H9 (cell line): ENCODE results near the gene INSL3. TPM values are rescaled to one million over a fixed set of nuclear protein-coding genes. Genes with fewer than 3 reads are reported as not detected.

ENCODE experiments used
- DNase-seq: peaks from one replicate; pipeline ENCODE4 v3.0.0-alpha.2; 2017
- H2AFZ ChIP-seq: one replicate; pipeline ENCODE4 v1.6.1; 2013; ENCODE audit warnings: mild to moderate bottlenecking, low read length, control low read depth, moderate library complexity
- H2AK5ac ChIP-seq: 2 replicates; pipeline ENCODE4 v1.6.1; 2013; ENCODE audit warnings: low read length, control low read depth, mixed read lengths; ENCODE audit not compliant: insufficient read length
- H2BK120ac ChIP-seq: one replicate; pipeline ENCODE4 v1.6.1; 2013; ENCODE audit warnings: low read depth, mild to moderate bottlenecking, low read length, control low read depth, inconsistent platforms; ENCODE audit not compliant: poor library complexity, severe bottlenecking
- H2BK12ac ChIP-seq: 2 replicates; pipeline ENCODE4 v1.6.1; 2013; ENCODE audit warnings: low read length, control low read depth, mixed read lengths, low read depth; ENCODE audit not compliant: insufficient read length
- H2BK15ac ChIP-seq: 2 replicates; pipeline ENCODE4 v1.6.1; 2013; ENCODE audit warnings: low read depth, low read length, control low read depth
- H2BK20ac ChIP-seq: one replicate; pipeline ENCODE4 v1.6.1; 2013; ENCODE audit warnings: low read depth, mild to moderate bottlenecking, low read length, control low read depth, inconsistent platforms; ENCODE audit not compliant: poor library complexity, severe bottlenecking
- H2BK5ac ChIP-seq: 2 replicates; pipeline ENCODE4 v1.6.1; 2013; ENCODE audit warnings: low read length, control low read depth, mixed read lengths; ENCODE audit not compliant: insufficient read length
- H3K14ac ChIP-seq: 2 replicates; pipeline ENCODE4 v1.6.1; 2013; ENCODE audit warnings: low read length, control low read depth; ENCODE audit not compliant: insufficient read depth
- H3K18ac ChIP-seq: 2 replicates; pipeline ENCODE4 v1.6.1; 2013; ENCODE audit warnings: low read depth, mild to moderate bottlenecking, mixed read lengths, low read length, control low read depth; ENCODE audit not compliant: insufficient read length
- H3K23ac ChIP-seq: 2 replicates; pipeline ENCODE4 v1.6.1; 2013; ENCODE audit warnings: low read length, control low read depth, mixed read lengths, low read depth; ENCODE audit not compliant: insufficient read length
- H3K23me2 ChIP-seq: 2 replicates; pipeline ENCODE4 v1.6.1; 2013; ENCODE audit warnings: low read depth, mild to moderate bottlenecking, mixed read lengths, low read length, control low read depth; ENCODE audit not compliant: insufficient read length, poor library complexity, severe bottlenecking
- H3K27ac ChIP-seq: 2 replicates; pipeline ENCODE4 v1.5.1; 2013; ENCODE audit warnings: low read length, control low read depth, mixed read lengths, low read depth; ENCODE audit not compliant: insufficient read length
- H3K27me3 ChIP-seq: 2 replicates; pipeline ENCODE4 v1.6.1; 2013; ENCODE audit warnings: low read length, control low read depth, inconsistent platforms; ENCODE audit not compliant: insufficient read depth
- H3K4ac ChIP-seq: 2 replicates; pipeline ENCODE4 v1.6.1; 2013; ENCODE audit warnings: low read depth, mild to moderate bottlenecking, control low read depth, inconsistent platforms, low read length, moderate library complexity
- H3K4me1 ChIP-seq: 2 replicates; pipeline ENCODE4 v1.6.1; 2013; ENCODE audit warnings: low read length, control low read depth, inconsistent platforms; ENCODE audit not compliant: insufficient read depth
- H3K4me2 ChIP-seq: 2 replicates; pipeline ENCODE4 v1.6.1; 2013; ENCODE audit warnings: low read length, control low read depth, mixed read lengths; ENCODE audit not compliant: insufficient read length, insufficient read depth
- H3K56ac ChIP-seq: 2 replicates; pipeline ENCODE4 v1.6.1; 2013; ENCODE audit warnings: low read depth, mild to moderate bottlenecking, mixed read lengths, low read length, control low read depth; ENCODE audit not compliant: insufficient read length
- H3K79me1 ChIP-seq: 2 replicates; pipeline ENCODE4 v1.6.1; 2013; ENCODE audit warnings: low read depth, mild to moderate bottlenecking, moderate library complexity, low read length, control low read depth, inconsistent platforms; ENCODE audit not compliant: insufficient read depth, poor library complexity, severe bottlenecking
- H3K79me2 ChIP-seq: 2 replicates; pipeline ENCODE4 v1.6.1; 2013; ENCODE audit warnings: low read length, control low read depth, inconsistent platforms; ENCODE audit not compliant: insufficient read depth
- H3K9ac ChIP-seq: 2 replicates; pipeline ENCODE4 v1.6.1; 2013; ENCODE audit warnings: low read length, control low read depth, mixed read lengths; ENCODE audit not compliant: insufficient read length; ENCODE audit errors: extremely low read depth
- H3K9me3 ChIP-seq: one replicate; pipeline ENCODE4 v1.6.1; 2013; ENCODE audit warnings: low read depth, low read length, inconsistent platforms; ENCODE audit not compliant: control insufficient read depth
- H3T11ph ChIP-seq: one replicate; pipeline ENCODE4 v1.6.1; 2013; ENCODE audit warnings: mild to moderate bottlenecking, low read length, control low read depth, inconsistent platforms
- H4K20me1 ChIP-seq: one replicate; pipeline ENCODE4 v1.6.1; 2013; ENCODE audit not compliant: control insufficient read depth, insufficient read length, insufficient read depth
- H4K5ac ChIP-seq: 2 replicates; pipeline ENCODE4 v1.6.1; 2013; ENCODE audit warnings: low read depth, mild to moderate bottlenecking, mixed read lengths, low read length, control low read depth; ENCODE audit not compliant: insufficient read length
- H4K8ac ChIP-seq: replicated peaks from 2 replicates; pipeline ENCODE4 v1.6.1; 2013; ENCODE audit warnings: low read length, control low read depth, mixed read lengths, low read depth; ENCODE audit not compliant: insufficient read length
- H4K91ac ChIP-seq: 2 replicates; pipeline ENCODE4 v1.6.1; 2013; ENCODE audit warnings: low read depth, mild to moderate bottlenecking, moderate library complexity, mixed read lengths, low read length, control low read depth; ENCODE audit not compliant: insufficient read length
- H3K27ac Mint-ChIP-seq, 3 experiments: 2 replicates in 2 of 3; 3 replicates in 1 of 3; pipeline ENCODE4 v1.8.0; 2020 to 2021; ENCODE audit warnings: mixed read lengths in 3 of 3, mild to moderate bottlenecking in 1 of 3, moderate library complexity in 1 of 3
- H3K27me3 Mint-ChIP-seq: 2 replicates; pipeline ENCODE4 v1.8.0; 2021; ENCODE audit warnings: low read depth, mild to moderate bottlenecking, moderate library complexity, mixed read lengths
- H3K36me3 Mint-ChIP-seq, 3 experiments: 2 replicates in 2 of 3; 3 replicates in 1 of 3; pipeline ENCODE4 v1.8.0; 2020 to 2021; ENCODE audit warnings: low read depth in 3 of 3, mixed read lengths in 3 of 3; ENCODE audit not compliant: insufficient read depth in 1 of 3
- H3K4me1 Mint-ChIP-seq, 2 experiments: 2 replicates each; pipeline ENCODE4 v1.8.0; 2020; ENCODE audit warnings: mixed read lengths in 2 of 2
- H3K4me3 Mint-ChIP-seq, 2 experiments: 2 replicates in 1 of 2; 3 replicates in 1 of 2; pipeline ENCODE4 v1.8.0; 2020 to 2021; ENCODE audit warnings: mild to moderate bottlenecking in 2 of 2, mixed read lengths in 2 of 2, moderate library complexity in 1 of 2
- H3K9me3 Mint-ChIP-seq, 2 experiments: 2 replicates in 1 of 2; 3 replicates in 1 of 2; pipeline ENCODE4 v1.8.0; 2020; ENCODE audit warnings: mild to moderate bottlenecking in 2 of 2, mixed read lengths in 2 of 2, moderate library complexity in 1 of 2
- CTCF ChIP-seq: fragments of 200-600 bp; sonication (generic); conservative IDR thresholded peaks from 3 replicates; pipeline ENCODE4 v1.8.0; 2021; ENCODE audit warnings: antibody characterized with exemption, mild to moderate bottlenecking
- WGBS: extraction: QIAGEN DNeasy Blood & Tissue Kit; methylation state at CpG from one replicate; pipeline ENCODE4 v1.1.7; 2013; ENCODE audit warnings: missing lambda C conversion rate, low lambda C conversion rate, mixed read lengths; ENCODE audit not compliant: insufficient read length; ENCODE audit errors: extremely low coverage; 5-methylcytosine and 5-hydroxymethylcytosine counted together
- total RNA-seq: library from RNA; stranded (reverse); gene quantifications from 2 replicates; pipeline ENCODE4 v1.2.1, GENCODE V29; 2021

The INSL3 gene
- total RNA-seq, 1 experiment from 2014 or later = 0.63 TPM

- H3K4me3 Mint-ChIP-seq = peak overlapping the region; percentile 29 to 48; a peak in 2 of 5 replicates
- no CpG with 5 or more reads among the region's 11 CpGs for WGBS
- H3K27me3 ChIP-seq = no peaks in the 10 kb centered on the region; the same call in 1 of the 2 replicates
These were observed 47.8 kb upstream of the INSL3 start for GRCh38 chr19:17869114-17869608.

More at GRCh38 chr19:17869114-17869608, 47.8 kb upstream of the INSL3 start:
- Mint-ChIP-seq H3K27me3 (peaks cover 45% of the 10 kb centered on the region), H3K4me1 (peaks cover 12 to 24% of the 10 kb centered on the region in 2 experiments), H3K36me3 (peaks cover 0 to 17% (median 5%) of the 10 kb centered on the region in 3 experiments; a peak in 3 of 7 replicates), H3K9me3 (no peaks in the 10 kb centered on the region; a peak in 2 of 5 replicates), H3K27ac (peak overlapping the region; percentile 6 to 88 (median 87); a peak in 6 of 7 replicates)
- H2AK5ac ChIP-seq = no peak overlapping the region
- H4K5ac ChIP-seq = no peak overlapping the region
- H4K20me1 ChIP-seq = no peaks in the 10 kb centered on the region
- no peak overlapping the region for H2BK20ac ChIP-seq
- H3K23ac ChIP-seq = no peak overlapping the region
- no peak overlapping the region for H2BK12ac ChIP-seq
- H3K18ac ChIP-seq = no peak overlapping the region
- no peak overlapping the region for H3T11ph ChIP-seq
- H2BK120ac ChIP-seq = no peak overlapping the region
- TF ChIP-seq CTCF = no peak
- peak; percentile 70 for DNase-seq
- no peak overlapping the region for H3K4ac ChIP-seq
- peaks cover 4% of the 10 kb centered on the region for H3K23me2 ChIP-seq
- H3K9me3 ChIP-seq = no peaks in the 10 kb centered on the region
- H3K79me1 ChIP-seq = no peaks in the 10 kb centered on the region
- H3K79me2 ChIP-seq = no peaks in the 10 kb centered on the region
- H3K14ac ChIP-seq = no peak overlapping the region
- no peak overlapping the region for H3K4me2 ChIP-seq
- H2BK15ac ChIP-seq = no peak overlapping the region
- H3K56ac ChIP-seq = no peak overlapping the region
- H4K91ac ChIP-seq = no peak overlapping the region
- no peaks in the 10 kb centered on the region; the same call in 1 of the 2 replicates for H3K4me1 ChIP-seq
- H4K8ac ChIP-seq = no peak overlapping the region
- H3K9ac ChIP-seq = no peak overlapping the region
- H3K27ac ChIP-seq = no peak overlapping the region
- H2AFZ ChIP-seq = no peak overlapping the region
- H2BK5ac ChIP-seq = no peak overlapping the region
